ENCODE results near the gene TYMP.

Gene TYMP

DNA sequence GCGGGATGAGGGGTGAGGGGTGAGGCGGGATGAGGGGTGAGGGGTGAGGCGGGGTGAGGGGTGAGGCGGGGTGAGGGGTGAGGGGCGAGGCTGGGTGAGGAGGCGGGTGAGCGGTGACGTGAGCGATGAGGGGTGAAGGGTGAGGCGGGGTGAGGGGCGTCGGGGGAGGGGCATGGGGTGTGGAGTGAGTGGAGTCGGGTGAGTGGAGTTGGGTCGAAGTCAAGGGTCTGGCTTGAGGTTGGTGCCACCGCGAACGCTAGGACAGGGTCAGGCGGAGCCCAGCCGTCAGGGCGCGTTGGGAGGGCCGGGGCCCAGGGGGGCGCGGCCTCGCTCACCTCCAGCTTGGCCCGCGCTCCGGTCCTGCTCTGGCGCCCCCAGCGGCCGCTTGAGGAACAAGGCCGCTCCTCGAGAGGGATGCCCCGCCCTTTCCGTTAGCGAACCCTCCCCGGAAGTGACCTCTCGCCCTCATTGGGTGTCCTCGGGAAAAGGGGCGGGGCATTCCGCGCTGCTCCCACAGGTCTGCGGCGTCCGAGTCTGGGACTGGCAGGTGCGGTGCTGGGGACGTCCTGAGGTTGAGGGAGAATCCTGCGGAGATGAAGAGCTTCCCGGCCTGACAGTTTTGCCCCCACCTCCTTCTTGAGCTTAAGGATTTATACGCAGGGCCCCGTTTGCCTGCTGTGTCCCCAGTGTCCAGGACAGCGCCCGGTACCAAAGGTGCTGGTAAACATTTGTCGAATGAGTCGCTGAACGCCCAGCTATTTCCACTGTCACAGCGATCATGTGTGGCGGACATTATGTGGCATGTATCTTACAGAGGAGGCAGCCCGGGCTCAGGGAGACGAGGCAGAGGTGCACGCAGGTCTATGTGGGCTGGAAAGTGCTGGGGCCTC lies 33.0 kb upstream of the TYMP start, which contains the start of gene SYCE3:
Gene SYCE3 (minus strand): TSS at position 397 of the 890 bp plus-strand sequence. CDS start 6,514 bp downstream, outside the sequence.
- DNase-seq: peak; percentile 85

GRCh38 chr22:50561401-50562358 lies 31.9 kb upstream of the TYMP start:
- no peak for DNase-seq

DNA sequence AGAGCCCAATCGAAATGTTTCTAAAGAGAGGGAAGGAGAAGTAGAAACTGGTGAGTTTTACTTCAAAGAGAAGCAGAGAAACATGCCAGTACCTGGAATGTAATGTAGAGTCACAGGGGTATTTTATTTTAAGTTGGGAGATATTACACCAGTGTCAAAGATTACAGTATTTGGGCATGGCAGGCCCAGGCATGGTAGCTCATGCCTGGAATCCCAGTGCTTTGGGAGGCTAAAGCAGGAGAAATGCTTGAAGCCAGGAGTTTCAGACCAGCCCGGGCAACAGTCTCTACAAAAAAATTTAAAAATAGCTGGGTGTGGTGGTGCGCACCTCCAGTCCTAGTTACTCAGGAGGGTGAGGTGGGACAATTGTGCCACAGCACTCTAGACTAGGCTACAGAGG lies 30.2 kb upstream of the TYMP start:
- DNase-seq: no peak

DNA sequence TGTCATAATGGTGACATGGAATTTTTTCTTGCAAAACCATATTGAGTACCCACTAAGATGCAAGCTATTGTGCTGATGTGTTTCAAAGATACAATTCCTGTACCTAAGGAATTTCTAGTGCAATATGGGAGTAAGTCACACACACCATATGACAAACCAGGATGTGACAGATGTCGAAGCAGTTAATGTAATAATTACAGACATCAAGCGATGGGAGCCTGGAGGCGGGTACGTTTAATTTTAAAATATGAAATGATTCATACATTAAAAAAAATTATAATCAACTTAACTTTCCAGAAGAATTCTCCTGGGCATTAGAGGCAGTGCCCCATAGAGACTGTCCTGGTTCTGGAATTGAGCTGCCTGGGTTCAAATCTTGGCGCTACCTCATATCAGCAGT lies 26.9 kb upstream of the TYMP start:
- no peak for DNase-seq

DNA sequence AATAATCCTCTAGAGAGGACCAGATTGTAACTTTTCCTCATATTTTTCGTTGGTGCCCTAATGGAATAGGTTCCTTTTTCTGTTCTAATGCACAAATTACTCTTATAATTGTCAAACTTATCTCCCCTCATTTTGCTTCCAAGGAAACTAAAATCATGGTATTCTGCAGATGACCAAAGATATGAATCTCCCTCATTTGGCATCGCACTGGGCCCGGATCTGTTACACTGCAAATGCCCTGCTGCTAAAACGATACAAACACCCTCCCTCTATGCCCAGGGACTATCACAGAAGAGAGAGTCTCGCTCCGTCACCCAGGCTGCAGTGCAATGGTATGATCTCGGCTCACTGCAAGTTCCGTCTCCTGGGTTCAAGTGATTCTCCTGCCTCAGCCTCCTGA lies 23.5 kb upstream of the TYMP start:
- DNase-seq: no peak

DNA sequence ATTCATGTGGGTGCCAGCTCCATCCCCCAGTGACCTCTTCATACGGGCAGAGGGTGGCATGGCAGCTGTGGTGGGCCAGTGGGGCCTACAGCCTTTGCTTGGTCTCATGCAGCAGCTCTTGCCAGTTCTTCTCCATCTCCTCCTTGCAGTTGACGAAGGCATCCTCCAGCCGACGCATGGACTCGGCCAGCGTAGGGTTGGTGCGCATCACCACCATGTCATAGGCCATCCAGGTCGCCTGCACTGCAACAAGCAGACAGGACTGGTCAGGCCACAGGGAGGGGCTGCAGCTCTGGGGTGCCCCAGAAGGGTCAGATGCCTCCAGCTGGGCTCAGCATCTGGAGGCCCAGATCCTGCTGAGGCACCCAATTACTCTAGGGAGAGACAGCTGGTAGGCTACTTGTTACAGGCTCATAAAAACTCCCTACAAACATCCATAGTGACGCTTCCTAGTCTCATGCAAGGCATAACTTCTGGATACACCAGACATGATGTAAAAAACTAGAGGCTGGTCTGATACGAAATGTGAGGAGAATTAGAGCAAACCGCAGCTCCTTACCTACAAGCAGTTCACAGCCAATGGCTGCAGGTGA lies 21.4 kb upstream of the TYMP start:
- no peak for DNase-seq

DNA sequence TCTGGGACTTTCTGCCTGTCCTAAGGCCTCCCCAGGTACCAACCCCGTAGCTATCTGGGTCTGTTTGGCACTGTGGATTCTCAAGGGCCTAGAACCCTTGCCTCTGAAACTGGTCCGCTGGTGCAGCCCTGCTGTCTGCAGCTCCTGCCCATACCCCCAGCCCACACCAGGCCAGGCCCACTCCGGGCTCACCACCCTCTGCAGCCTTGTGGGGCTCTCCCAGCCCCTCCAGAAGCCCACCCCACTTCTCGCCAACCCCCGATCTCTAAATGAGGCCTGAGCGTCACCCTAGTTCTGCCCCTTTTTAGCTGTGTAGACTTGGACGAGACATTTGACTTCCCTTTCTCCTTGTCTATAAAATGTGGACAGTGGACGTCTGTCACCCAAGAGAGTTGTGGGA lies 20.6 kb upstream of the TYMP start:
- no peak for DNase-seq

DNA sequence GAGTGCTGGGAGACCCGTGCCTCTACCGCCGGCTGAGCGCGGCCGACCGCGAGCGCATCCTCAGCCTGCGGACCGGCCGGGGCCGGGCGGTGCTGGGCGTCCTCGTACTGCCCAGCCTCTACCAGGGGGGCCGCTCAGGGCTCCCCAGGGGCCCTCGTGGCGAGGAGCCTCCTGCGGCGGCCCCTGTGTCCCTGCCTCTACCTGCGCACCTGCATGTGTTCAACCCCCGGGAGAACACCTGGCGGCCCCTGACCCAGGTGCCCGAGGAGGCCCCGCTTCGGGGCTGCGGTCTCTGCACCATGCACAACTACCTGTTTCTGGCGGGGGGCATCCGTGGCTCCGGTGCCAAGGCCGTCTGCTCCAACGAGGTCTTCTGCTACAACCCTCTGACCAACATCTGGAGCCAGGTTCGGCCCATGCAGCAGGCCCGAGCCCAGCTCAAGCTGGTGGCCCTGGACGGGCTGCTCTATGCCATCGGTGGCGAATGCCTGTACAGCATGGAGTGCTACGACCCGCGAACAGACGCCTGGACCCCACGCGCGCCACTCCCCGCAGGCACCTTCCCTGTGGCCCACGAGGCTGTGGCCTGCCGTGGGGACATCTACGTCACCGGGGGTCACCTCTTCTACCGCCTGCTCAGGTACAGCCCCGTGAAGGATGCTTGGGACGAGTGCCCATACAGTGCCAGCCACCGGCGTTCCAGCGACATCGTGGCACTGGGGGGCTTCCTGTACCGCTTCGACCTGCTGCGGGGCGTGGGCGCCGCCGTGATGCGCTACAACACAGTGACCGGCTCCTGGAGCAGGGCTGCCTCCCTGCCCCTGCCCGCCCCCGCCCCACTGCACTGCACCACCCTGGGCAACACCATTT lies 19.3 kb upstream of the TYMP start:
- DNase-seq: no peak

GRCh38 chr22:50548040-50548920 lies 18.5 kb upstream of the TYMP start:
- no peak for DNase-seq

DNA sequence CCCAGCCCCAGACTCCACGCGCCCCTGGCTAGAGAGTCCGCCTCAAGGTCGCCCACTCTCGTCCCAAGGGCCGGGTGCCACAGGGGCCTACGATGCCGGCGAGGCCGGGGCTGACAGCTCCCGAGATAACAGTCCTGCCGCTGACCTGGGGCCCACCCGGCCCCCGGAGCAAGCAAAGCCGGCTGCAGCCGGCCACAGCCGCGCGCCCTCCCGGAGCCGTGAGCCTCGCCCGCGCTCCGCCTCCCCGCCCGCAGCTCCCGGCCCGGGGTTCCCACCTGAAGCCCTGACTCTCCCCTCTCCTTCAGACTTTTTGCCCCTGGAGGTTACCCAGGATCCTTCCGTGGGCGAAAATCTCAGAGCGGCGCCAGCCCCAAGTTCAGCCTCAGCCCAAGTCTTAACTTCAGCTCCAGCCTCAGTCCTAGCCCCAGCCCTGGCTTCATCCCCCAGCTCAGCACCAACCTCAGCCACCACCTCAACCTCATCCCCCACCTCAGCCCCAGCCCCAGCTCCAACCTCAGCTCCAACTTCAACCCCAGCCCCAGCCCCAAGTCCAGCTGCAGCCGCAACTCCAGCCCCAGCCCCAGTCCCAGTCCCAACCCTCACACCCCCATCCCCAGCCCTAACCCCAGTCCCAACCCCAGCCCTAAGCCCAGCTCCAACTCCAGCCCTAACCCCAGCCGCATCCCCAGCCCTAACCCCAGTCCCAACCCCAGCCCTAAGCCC lies 17.6 kb upstream of the TYMP start:
- no peak for DNase-seq

DNA sequence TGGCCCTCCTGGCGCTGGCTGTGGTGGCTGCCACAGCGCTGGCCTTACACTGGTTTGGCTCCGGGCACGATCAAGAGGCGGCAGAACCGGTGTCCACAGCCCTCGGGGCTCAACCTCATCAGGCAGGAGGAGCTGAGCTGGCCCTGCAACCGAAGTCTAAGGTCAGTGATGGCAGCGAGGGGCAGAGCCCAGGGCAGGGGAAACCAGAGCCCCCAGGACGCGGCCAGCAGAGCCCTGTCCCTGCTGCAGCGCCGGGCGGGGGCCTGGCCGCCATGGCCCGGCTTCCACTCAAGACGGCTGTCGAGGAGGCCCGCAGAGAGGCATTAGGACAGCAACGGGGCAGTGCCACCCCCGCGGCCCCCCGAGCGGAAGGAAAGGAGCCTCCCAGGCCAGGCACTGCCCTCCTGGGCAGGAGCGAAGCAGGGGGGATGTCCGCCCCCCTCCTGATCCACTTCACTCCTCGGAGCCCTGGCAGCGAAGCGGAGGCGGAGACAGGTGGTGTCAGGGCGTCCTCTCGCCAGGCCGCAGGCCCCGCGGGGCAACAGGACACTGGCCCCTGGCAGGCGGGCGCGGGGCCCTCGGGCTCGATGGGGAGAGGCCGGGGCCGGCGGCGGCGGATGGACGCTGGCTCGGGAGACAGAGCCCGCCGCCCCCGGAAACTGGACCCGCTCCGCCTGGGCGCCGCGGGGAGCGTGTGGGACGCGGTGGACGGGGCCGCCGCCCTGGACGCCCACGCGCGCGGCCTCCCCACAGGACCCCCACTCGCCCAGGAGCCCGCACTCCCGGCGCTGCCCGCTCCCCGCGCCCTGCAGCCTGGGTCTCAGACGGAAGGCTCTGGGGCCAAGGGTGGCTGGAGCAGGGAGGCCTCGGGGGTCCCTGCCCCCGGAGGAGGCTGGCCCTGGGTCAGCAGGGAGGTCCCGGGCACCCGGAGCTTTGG lies 16.8 kb upstream of the TYMP start:
- no peak for DNase-seq

- DNase-seq: no peak
Measured at GRCh38 chr22:50545522-50546325, 15.9 kb upstream of the TYMP start, which contains the start of gene KLHDC7B. TSS of gene KLHDC7B (plus strand) at chr22:50545899. CDS start at chr22:50546244, 345 bp downstream.

GRCh38 chr22:50544746-50545253 lies 15.0 kb upstream of the TYMP start:
- DNase-seq: no peak

- DNase-seq: no peak
Measured at GRCh38 chr22:50544078-50544745, 14.4 kb upstream of the TYMP start.

- DNase-seq: no peak
Measured at GRCh38 chr22:50542416-50542927, 12.7 kb upstream of the TYMP start.

GRCh38 chr22:50541667-50542026 lies 11.8 kb upstream of the TYMP start:
- DNase-seq: peak; percentile 38

- no peak for DNase-seq
Measured at GRCh38 chr22:50540381-50540780, 10.6 kb upstream of the TYMP start.

Data from amniotic stem cell (primary cell).